ENCODE results near the gene ZCCHC4. TPM values are rescaled to one million over a fixed set of nuclear protein-coding genes. Genes with fewer than 3 reads are reported as not detected.

ZCCHC4 gene
- total RNA-seq: 10 to 100 TPM in 1 of 2 donors, 1 to 10 TPM in 1; 7.6 to 11.7 TPM

GRCh38 chr4:25312496-25313200 is at the start of gene ZCCHC4:
Gene ZCCHC4, plus strand, starts transcription at chr4:25312774. Its CDS starts 36 bp downstream, at chr4:25312810.

GRCh38 chr4:25376754-25377571 is 64.4 kb downstream of the ZCCHC4 start, which contains the start of gene ANAPC4:
Gene ANAPC4, plus strand, starts transcription at chr4:25377263. Its CDS starts 165 bp downstream, at chr4:25377428.

Other genes starting within 250 kb of the ZCCHC4 start
- 1 to 10 TPM; 6.7 to 6.9 TPM for gene SEPSECS, start 152.3 kb upstream of the ZCCHC4 start, total RNA-seq
- 10 to 100 TPM; 15.8 to 30.3 TPM for gene PI4K2B, start 78.7 kb upstream of the ZCCHC4 start, total RNA-seq
- 10 to 100 TPM; 22.7 to 24.3 TPM for gene ANAPC4, start 64.5 kb downstream of the ZCCHC4 start, total RNA-seq